Breast epithelium (tissue), 4 donors: ENCODE data around the gene PDCL3. TPM values are rescaled to one million over a fixed set of nuclear protein-coding genes. Genes with fewer than 3 reads are reported as not detected.

Source experiments
- DNase-seq, 2 donors: peaks; one replicate each; pipeline ENCODE4 v3.0.0-alpha.2; 2019; ENCODE audit warnings: low spot score in 2 of 2
- H3K27ac ChIP-seq, 2 donors: fragments of 200-600 bp; sonication (generic) in 1 of 2; one replicate each; pipeline ENCODE4 v1.5.1; 2016 to 2019; ENCODE audit warnings: mild to moderate bottlenecking in 1 of 2
- H3K27me3 ChIP-seq, 2 donors: fragments of 200-600 bp; sonication (generic) in 1 of 2; one replicate each; pipeline versions ENCODE4 v1.5.1 to v1.6.0; 2017 to 2019; ENCODE audit warnings: control low read depth in 1 of 2, mild to moderate bottlenecking in 1 of 2
- H3K36me3 ChIP-seq: fragments of 200-600 bp; one replicate; pipeline ENCODE4 v1.5.1; 2019
- H3K4me1 ChIP-seq, 2 donors: fragments of 200-600 bp; sonication (generic); one replicate each; pipeline ENCODE4 v1.5.1; 2016 to 2019; ENCODE audit warnings: control low read depth in 1 of 2
- H3K4me3 ChIP-seq, 3 donors: fragments of 200-600 bp; sonication (generic); 1 replicate in 2 of 3; 2 replicates in 1 of 3; pipeline ENCODE4 v1.5.1; 2016 to 2019; ENCODE audit warnings: mild to moderate bottlenecking in 3 of 3, moderate library complexity in 2 of 3
- H3K9me3 ChIP-seq, 2 donors: fragments of 200-600 bp; sonication (generic) in 1 of 2; one replicate each; pipeline ENCODE4 v1.5.1; 2016 to 2019; ENCODE audit warnings: control low read depth in 1 of 2
- POLR2A ChIP-seq: fragments of 450-650 bp; IDR thresholded peaks from one replicate; pipeline ENCODE4 v1.6.1; 2016; ENCODE audit warnings: antibody characterized with exemption, mild to moderate bottlenecking, moderate library complexity
- POLR2AphosphoS5 ChIP-seq, 3 donors: sonication (generic); formaldehyde crosslinking; IDR thresholded peaks; one replicate each; pipeline ENCODE4 v1.6.1; 2017; ENCODE audit warnings: antibody characterized with exemption in 3 of 3
- intact Hi-C: fragments of 100-400 bp; cut with DNase I; formaldehyde crosslinking; loops from one replicate; pipeline ENCODE4 v1.15.1; 2023; ENCODE audit warnings: low total_unique reads
- total RNA-seq, 3 donors: library from RNA; depleted of rRNA; stranded (reverse); fragments of >200 nt; gene quantifications; one replicate each; pipeline ENCODE4 v1.1.0, GENCODE V29; 2016
- TF ChIP-seq, protein P1 (sequence below), 3 donors: fragments of 450-650 bp; IDR thresholded peaks; one replicate each; pipeline ENCODE4 v1.5.1; 2016 to 2017; ENCODE audit warnings: antibody characterized with exemption in 3 of 3, mild to moderate bottlenecking in 3 of 3, moderate library complexity in 3 of 3

The PDCL3 gene
- total RNA-seq, 3 donors from 2014 or later: 11.3 to 17.7 (median 14.4) TPM

DNA sequence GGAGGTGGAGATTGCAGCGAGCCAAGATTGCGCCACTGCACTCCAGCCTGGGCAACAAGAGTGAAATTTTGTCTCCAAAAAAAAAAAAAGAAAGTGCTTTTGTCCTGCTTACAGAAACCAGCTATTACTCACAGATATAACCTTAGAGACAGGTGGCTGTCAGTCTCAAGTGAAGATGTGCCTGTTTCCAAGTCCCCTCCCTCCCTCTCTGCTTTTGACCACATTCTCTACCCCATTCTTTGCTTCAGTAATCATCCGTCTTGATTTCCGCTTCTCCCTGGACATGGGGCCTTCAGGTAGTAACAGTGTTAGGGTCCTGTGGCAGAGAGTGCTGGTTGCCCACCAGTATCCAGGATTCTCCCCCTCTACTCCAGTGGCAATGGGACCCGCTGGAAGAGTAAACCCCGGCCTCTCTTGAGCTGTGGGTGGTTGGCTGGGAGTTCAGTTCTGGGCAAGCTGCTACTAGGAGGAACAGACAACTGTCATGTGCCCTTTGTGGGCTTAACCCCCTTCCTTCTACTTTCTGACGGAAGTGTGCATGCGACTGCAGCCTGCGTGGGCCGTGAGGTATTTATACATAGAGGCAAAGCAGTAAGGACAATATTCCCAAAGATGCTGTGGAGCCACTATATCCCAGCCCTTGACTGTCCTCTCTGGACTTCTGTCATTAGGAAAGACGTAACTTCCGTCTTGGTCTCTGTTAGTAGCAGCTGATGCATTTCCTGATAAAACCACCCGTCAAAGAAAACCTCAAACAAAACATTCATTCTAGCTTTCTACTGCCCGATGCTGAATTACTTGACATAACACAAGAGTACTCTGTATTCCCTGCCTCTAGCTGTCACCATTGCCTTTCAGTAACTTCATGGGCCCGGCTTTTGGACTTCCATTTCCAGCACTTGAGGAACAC is 17.8 kb downstream of the PDCL3 start:
- DNase-seq: no peak
- Histone ChIP-seq H3K36me3 (no peaks in the 10 kb centered on the region), H3K27me3 (no peaks in the 10 kb centered on the region), H3K4me3 (no peak overlapping the region), H3K4me1 (no peaks in the 10 kb centered on the region), H3K27ac (no peak overlapping the region), H3K9me3 (no peaks in the 10 kb centered on the region)
- TF ChIP-seq POLR2AphosphoS5 (IDR thresholded peaks at IDR 0.05) (no peak), POLR2A (no peak)
- TF ChIP-seq, protein P1, sequence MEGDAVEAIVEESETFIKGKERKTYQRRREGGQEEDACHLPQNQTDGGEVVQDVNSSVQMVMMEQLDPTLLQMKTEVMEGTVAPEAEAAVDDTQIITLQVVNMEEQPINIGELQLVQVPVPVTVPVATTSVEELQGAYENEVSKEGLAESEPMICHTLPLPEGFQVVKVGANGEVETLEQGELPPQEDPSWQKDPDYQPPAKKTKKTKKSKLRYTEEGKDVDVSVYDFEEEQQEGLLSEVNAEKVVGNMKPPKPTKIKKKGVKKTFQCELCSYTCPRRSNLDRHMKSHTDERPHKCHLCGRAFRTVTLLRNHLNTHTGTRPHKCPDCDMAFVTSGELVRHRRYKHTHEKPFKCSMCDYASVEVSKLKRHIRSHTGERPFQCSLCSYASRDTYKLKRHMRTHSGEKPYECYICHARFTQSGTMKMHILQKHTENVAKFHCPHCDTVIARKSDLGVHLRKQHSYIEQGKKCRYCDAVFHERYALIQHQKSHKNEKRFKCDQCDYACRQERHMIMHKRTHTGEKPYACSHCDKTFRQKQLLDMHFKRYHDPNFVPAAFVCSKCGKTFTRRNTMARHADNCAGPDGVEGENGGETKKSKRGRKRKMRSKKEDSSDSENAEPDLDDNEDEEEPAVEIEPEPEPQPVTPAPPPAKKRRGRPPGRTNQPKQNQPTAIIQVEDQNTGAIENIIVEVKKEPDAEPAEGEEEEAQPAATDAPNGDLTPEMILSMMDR (IDR thresholded peaks at IDR 0.05): no peak
- intact Hi-C loops: no loop called here

DNA sequence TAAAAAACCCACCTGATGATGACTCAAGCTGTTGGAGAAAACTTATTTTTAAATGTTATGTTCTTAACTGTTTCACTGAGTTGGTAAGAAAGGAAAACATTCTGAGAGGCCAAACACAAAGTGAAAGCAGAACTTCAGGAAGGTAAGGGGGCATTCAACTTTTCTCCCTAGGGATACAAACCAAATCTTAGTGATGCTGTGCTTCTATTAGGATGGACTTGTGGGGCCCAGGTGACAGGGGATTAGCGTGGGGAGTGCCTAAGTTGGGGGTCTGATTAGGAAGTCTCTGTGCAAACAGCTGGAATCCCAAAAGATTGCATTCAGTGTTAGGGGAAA is 18.5 kb downstream of the PDCL3 start:
- Histone ChIP-seq H3K4me1 (no peaks in the 10 kb centered on the region), H3K27me3 (no peaks in the 10 kb centered on the region), H3K36me3 (no peaks in the 10 kb centered on the region), H3K27ac (peak overlapping the region in 1 of 2 donors; percentile 48), H3K4me3 (no peak overlapping the region), H3K9me3 (no peaks in the 10 kb centered on the region)
- intact Hi-C loops: no loop called here
- no peak for TF ChIP-seq POLR2AphosphoS5 (IDR thresholded peaks at IDR 0.05)
- TF ChIP-seq, protein P1 (IDR thresholded peaks at IDR 0.05): no peak
- no peak for TF ChIP-seq POLR2A
- no peak for DNase-seq

GRCh38 chr2:100584816-100585215 is 22.0 kb downstream of the PDCL3 start:
- Histone ChIP-seq H3K4me1 (no peaks in the 10 kb centered on the region), H3K27ac (no peak overlapping the region), H3K27me3 (no peaks in the 10 kb centered on the region), H3K4me3 (no peak overlapping the region), H3K36me3 (no peaks in the 10 kb centered on the region), H3K9me3 (no peaks in the 10 kb centered on the region)
- no peak for DNase-seq
- TF ChIP-seq POLR2A: no peak
- intact Hi-C loops: no loop called here

DNA sequence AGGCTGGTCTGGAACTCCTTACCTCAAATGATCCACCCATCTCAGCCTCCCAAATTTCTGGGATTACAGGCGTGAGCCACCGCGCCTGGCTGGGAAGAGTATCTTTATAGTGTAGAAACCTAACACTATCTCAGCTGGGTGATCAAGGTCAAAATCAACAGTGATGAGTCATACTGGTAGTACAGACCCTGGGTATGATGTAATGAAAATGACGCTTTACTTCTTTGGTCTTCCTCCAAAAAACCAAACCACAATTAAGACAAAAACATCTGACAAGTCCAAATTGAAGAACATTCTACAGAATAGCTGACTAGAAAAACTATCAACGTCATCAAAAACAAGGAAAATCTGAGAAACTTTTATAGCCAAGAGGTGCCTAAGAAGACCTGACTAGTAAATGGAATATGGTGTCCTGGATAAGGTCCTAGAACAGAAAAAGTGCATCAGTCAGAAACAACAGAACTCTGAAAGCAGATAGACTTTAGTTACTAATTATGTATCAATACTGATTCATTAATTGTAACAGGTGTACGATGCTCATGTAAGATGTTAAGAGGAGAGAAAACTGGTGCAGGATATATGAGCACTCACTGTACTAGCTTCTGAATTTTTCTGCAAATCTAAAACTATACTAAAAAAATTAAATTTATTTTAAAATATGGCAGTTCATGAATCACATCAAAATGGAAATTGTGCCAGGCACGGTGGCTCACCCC is 25.4 kb downstream of the PDCL3 start:
- no peak overlapping the region for H3K27ac ChIP-seq
- no peaks in the 10 kb centered on the region for H3K27me3 ChIP-seq
- DNase-seq: no peak
- intact Hi-C loops: no loop called here
- H3K4me1 ChIP-seq: no peaks in the 10 kb centered on the region
- no peak overlapping the region for H3K4me3 ChIP-seq
- no peaks in the 10 kb centered on the region for H3K9me3 ChIP-seq
- no peaks in the 10 kb centered on the region for H3K36me3 ChIP-seq
- TF ChIP-seq POLR2A: no peak
- TF ChIP-seq, protein P1 (IDR thresholded peaks at IDR 0.05): no peak
- TF ChIP-seq POLR2AphosphoS5 (IDR thresholded peaks at IDR 0.05): no peak

DNA sequence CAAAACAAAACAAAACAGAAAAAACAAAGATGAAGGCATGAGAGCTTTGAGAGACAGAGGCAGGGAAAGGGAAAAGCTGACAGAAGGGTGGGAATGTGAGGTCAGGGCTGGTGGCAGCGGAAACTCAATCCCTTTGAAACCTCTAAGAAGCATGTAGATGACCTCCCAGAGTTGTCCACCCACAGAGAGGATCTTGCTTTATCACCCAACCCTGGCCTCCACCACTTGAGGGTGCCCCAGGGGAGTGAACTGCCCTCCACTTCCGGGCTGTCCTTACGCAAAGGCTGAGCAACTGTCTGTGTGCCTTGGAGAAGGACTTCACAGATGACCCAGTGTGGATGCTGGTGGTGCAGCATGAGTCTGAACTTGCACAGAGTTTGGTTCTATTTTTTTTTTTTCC is 26.7 kb downstream of the PDCL3 start:
- no peak overlapping the region for H3K27ac ChIP-seq
- intact Hi-C loops: no loop called here
- H3K9me3 ChIP-seq: no peaks in the 10 kb centered on the region
- H3K4me3 ChIP-seq: no peak overlapping the region
- no peak for DNase-seq
- no peaks in the 10 kb centered on the region for H3K36me3 ChIP-seq
- H3K4me1 ChIP-seq: no peaks in the 10 kb centered on the region
- TF ChIP-seq POLR2AphosphoS5 (IDR thresholded peaks at IDR 0.05) (no peak), POLR2A (no peak)
- TF ChIP-seq, protein P1 (IDR thresholded peaks at IDR 0.05): no peak
- no peaks in the 10 kb centered on the region for H3K27me3 ChIP-seq
